Stimulated activated CD8-positive, alpha-beta memory T cell treated with anti-CD3 and anti-CD28 coated beads, Interleukin-4, amount 100 ng/mL, for 24 hours (primary cell): ENCODE measurements around the gene AKR1C3.
"Not testable (repeated sequence)": the region's sequence is repeated elsewhere in the genome, so short reads cannot be mapped to it uniquely, and the experiment has no call there.

Experiments
- DNase-seq: peaks from one replicate; pipeline ENCODE4 v3.0.0-alpha.2; 2020; ENCODE audit warnings: low read depth

AKR1C3 gene

GRCh38 chr10:5094265-5095205 lies at the start of gene AKR1C3:
Gene AKR1C3 (plus strand): TSS chr10:5094414. CDS start chr10:5094445, 31 bp downstream.
- DNase-seq = no peak

GRCh38 chr10:5045095-5045494 lies 49.1 kb upstream of the AKR1C3 start:
- no peak for DNase-seq

GRCh38 chr10:5046410-5046809 lies 47.8 kb upstream of the AKR1C3 start:
- no peak for DNase-seq

GRCh38 chr10:5047055-5047454 lies 47.2 kb upstream of the AKR1C3 start:
- DNase-seq = not testable (repeated sequence)

- DNase-seq = no peak
Measured at GRCh38 chr10:5047912-5048628, 46.1 kb upstream of the AKR1C3 start.

- DNase-seq = not testable (repeated sequence)
Measured at GRCh38 chr10:5052951-5053500, 41.2 kb upstream of the AKR1C3 start.

GRCh38 chr10:5054831-5055230 lies 39.4 kb upstream of the AKR1C3 start:
- DNase-seq = not testable (repeated sequence)

GRCh38 chr10:5059267-5059666 lies 34.9 kb upstream of the AKR1C3 start:
- DNase-seq = not testable (repeated sequence)

GRCh38 chr10:5060791-5061190 lies 33.4 kb upstream of the AKR1C3 start:
- not testable (repeated sequence) for DNase-seq

GRCh38 chr10:5064656-5065055 lies 29.6 kb upstream of the AKR1C3 start:
- no peak for DNase-seq

GRCh38 chr10:5068274-5068984 lies 25.8 kb upstream of the AKR1C3 start:
- DNase-seq = no peak

- DNase-seq = no peak
Measured at GRCh38 chr10:5070648-5071410, 23.4 kb upstream of the AKR1C3 start.

GRCh38 chr10:5071411-5072198 lies 22.6 kb upstream of the AKR1C3 start:
- DNase-seq = no peak

- DNase-seq = no peak
Measured at GRCh38 chr10:5073659-5074058, 20.6 kb upstream of the AKR1C3 start.

- DNase-seq = no peak
Measured at GRCh38 chr10:5076615-5077014, 17.6 kb upstream of the AKR1C3 start.

- no peak for DNase-seq
Measured at GRCh38 chr10:5078547-5079180, 15.6 kb upstream of the AKR1C3 start.

- DNase-seq = no peak
Measured at GRCh38 chr10:5079306-5079830, 14.8 kb upstream of the AKR1C3 start.

GRCh38 chr10:5079836-5080235 lies 14.4 kb upstream of the AKR1C3 start:
- no peak for DNase-seq

GRCh38 chr10:5081091-5081490 lies 13.1 kb upstream of the AKR1C3 start:
- no peak for DNase-seq
